HG03457 (cell line): Measurements from ENCODE around the gene HLF.
"Not testable (repeated sequence)": the region's sequence is repeated elsewhere in the genome, so short reads cannot be mapped to it uniquely, and the experiment has no call there.

ENCODE experiments used
- ATAC-seq: cut with Tn5 transposase; IDR thresholded peaks from one replicate; pipeline ENCODE4 v1.9.1; 2021; ENCODE audit warnings: moderate number of reproducible peaks; ENCODE audit not compliant: unreplicated experiment

Gene HLF

GRCh38 chr17:55323518-55324295 lies 58.9 kb downstream of the HLF start:
- no peak for ATAC-seq

- no peak for ATAC-seq
Observed at GRCh38 chr17:55324296-55324978, 59.7 kb downstream of the HLF start.

- no peak for ATAC-seq
Observed at GRCh38 chr17:55325406-55325805, 60.6 kb downstream of the HLF start.

- no peak for ATAC-seq
Observed at GRCh38 chr17:55326030-55326429, 61.3 kb downstream of the HLF start.

- ATAC-seq = no peak
Observed at GRCh38 chr17:55327225-55328088, 62.7 kb downstream of the HLF start.

- ATAC-seq = not testable (repeated sequence)
Observed at GRCh38 chr17:55328514-55328913, 63.8 kb downstream of the HLF start.

GRCh38 chr17:55330344-55330933 lies 65.7 kb downstream of the HLF start:
- ATAC-seq = no peak

GRCh38 chr17:55332296-55333041 lies 67.7 kb downstream of the HLF start:
- ATAC-seq = no peak

GRCh38 chr17:55334285-55334684 lies 69.5 kb downstream of the HLF start:
- no peak for ATAC-seq

GRCh38 chr17:55334881-55335540 lies 70.3 kb downstream of the HLF start:
- no peak for ATAC-seq

- ATAC-seq = no peak
Observed at GRCh38 chr17:55335625-55336024, 70.9 kb downstream of the HLF start.

GRCh38 chr17:55336426-55336825 lies 71.7 kb downstream of the HLF start:
- ATAC-seq = no peak

- ATAC-seq = no peak
Observed at GRCh38 chr17:55340176-55340575, 75.4 kb downstream of the HLF start.

- no peak for ATAC-seq
Observed at GRCh38 chr17:55340686-55341085, 75.9 kb downstream of the HLF start.

GRCh38 chr17:55341432-55341831 lies 76.7 kb downstream of the HLF start:
- no peak for ATAC-seq

GRCh38 chr17:55342800-55343585 lies 78.2 kb downstream of the HLF start:
- no peak for ATAC-seq

- no peak for ATAC-seq
Observed at GRCh38 chr17:55343900-55344513, 79.2 kb downstream of the HLF start.

- ATAC-seq = no peak
Observed at GRCh38 chr17:55344514-55344997, 79.8 kb downstream of the HLF start.

- no peak for ATAC-seq
Observed at GRCh38 chr17:55345132-55345531, 80.4 kb downstream of the HLF start.
